Measurements from ENCODE around the gene ATP10A. TPM values are rescaled to one million over a fixed set of nuclear protein-coding genes. Genes with fewer than 3 reads are reported as not detected.

The ATP10A gene
- total RNA-seq, 4 donors from 2014 or later, result 8.4 to 19.3 (median 16.5) TPM

DNA sequence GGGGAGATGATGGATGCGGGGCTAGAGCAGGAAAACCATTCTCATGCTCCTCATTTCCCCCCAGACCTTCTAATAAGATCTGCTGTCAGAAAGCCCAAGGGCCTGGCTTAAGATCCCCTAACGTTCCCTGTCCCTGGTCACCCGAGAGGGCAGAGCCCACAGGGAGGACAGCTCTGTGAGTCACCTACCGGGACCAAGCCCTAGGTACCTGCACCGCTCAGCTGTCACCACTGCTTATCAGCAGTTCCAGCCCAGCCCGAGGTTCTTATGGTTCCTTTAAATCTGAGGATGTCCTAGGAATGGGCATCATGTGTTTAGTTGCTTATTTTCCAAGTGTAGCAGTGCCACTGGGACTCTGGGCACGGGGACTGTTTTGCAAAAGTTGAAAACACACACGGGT, 53.0 kb downstream of the ATP10A start:
- TF ChIP-seq, protein P1, sequence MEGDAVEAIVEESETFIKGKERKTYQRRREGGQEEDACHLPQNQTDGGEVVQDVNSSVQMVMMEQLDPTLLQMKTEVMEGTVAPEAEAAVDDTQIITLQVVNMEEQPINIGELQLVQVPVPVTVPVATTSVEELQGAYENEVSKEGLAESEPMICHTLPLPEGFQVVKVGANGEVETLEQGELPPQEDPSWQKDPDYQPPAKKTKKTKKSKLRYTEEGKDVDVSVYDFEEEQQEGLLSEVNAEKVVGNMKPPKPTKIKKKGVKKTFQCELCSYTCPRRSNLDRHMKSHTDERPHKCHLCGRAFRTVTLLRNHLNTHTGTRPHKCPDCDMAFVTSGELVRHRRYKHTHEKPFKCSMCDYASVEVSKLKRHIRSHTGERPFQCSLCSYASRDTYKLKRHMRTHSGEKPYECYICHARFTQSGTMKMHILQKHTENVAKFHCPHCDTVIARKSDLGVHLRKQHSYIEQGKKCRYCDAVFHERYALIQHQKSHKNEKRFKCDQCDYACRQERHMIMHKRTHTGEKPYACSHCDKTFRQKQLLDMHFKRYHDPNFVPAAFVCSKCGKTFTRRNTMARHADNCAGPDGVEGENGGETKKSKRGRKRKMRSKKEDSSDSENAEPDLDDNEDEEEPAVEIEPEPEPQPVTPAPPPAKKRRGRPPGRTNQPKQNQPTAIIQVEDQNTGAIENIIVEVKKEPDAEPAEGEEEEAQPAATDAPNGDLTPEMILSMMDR (IDR thresholded peaks at IDR 0.05), result no peak
- no peak for ATAC-seq (ENCODE audit: low FRiP score)
- DNase-seq (ENCODE audit: low spot score), result no peak

DNA sequence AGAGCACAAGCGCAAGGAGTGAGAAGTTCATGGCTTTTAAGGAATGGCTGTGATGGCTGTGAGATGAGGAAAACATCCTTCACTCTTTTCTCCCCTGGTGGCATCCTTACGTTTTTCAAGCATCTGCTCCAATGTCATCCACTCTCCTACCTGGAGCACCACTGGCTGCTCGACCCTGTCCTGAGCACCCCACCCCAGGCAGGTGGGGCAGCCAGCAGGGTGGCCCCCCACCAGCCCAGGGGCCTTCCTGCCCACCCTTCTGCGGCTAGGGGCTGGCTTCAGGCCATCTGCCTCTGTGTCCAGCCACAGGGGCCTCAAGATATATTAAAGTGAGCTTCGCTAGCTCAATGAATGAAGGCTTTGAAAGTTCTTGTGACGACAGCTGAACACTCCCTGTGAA, 56.1 kb downstream of the ATP10A start:
- no peak for ATAC-seq (ENCODE audit: low FRiP score)
- DNase-seq (ENCODE audit: low spot score), result no peak
- TF ChIP-seq, protein P1 (IDR thresholded peaks at IDR 0.05), result no peak

DNA sequence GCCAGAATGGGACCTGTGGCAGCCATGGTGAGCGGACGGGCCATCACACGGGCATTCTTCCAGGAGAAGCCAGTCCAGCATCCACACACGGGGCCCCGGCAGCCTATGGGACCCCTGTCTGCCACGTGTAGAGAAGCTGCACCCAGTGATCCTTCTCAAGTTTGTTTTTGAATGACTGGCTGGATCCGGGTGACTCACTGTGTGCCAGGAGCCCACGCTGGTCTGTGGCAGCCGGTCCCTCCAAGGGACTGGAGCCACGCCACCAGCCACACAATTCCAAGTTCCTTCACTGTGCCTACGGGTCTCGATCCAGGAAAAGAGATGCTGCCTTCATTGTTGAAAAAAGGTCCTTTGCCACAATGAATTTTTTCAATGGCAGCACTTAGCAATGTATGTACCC, 58.1 kb downstream of the ATP10A start:
- TF ChIP-seq, protein P1 (IDR thresholded peaks at IDR 0.05), result no peak
- ATAC-seq (ENCODE audit: low FRiP score) (no peak), DNase-seq (ENCODE audit: low spot score) (no peak)

DNA sequence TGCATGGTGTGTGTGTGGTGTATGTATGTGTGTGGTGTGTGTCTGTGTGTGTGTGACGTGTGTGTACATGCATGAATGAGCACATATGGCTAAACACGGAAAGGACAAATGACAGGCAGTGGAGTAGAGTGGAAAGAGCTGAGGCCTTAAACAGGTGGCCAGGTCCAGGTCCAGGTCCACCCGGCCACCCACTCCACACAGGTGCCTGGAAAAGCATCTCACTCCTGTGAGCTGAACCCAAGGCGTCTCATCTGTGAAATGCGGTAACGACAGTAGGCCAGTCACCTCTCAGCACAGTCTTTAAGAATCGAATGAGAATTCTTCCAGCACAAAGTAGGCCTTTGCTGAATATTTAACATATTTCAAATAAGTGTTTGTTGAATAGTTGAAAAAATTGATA, 58.7 kb downstream of the ATP10A start:
- DNase-seq (ENCODE audit: low spot score) (no peak), ATAC-seq (ENCODE audit: low FRiP score) (no peak)
- TF ChIP-seq, protein P1 (IDR thresholded peaks at IDR 0.05), result no peak

DNA sequence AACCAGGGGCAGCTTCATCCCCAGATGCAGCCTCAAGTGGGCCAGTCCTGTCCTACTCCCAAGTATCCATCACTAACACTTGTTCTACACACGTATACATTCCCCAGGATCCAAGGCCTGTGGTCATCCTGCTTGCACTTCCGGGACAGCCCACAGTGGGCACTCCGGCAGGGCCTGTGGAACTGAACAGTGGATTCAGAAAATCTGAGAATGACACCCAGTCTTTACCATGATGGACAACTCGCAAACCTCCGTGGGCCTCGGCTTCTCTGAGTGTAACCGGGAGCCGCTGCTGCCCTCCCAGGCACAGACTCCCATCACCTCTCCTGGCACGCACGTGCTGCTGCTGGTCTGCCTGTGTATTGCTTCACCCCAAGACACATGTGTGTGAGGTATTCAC, 59.6 kb downstream of the ATP10A start:
- DNase-seq (ENCODE audit: low spot score), result no peak
- no peak for ATAC-seq (ENCODE audit: low FRiP score)
- TF ChIP-seq, protein P1 (IDR thresholded peaks at IDR 0.05), result no peak

DNA sequence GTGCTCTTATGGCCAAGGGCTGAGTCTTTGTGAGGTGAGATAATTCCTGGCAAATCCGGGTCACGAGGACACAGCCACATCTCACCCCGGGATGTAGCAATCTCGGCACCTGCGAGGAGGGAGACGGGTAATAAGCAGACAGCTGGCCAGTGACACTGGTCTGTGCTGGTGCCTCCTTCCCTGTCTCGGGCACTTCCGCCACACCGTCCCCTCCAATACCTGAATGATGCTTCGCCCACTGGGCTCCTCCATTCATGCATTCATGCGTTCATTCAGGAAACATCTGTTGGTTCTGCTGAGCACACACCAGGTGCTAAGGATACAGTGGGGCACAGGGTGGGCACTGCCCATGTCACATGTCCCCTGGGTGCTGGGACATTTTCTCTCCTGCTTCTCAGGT, 60.1 kb downstream of the ATP10A start:
- ATAC-seq (ENCODE audit: low FRiP score) (no peak), DNase-seq (ENCODE audit: low spot score) (no peak)
- TF ChIP-seq, protein P1 (IDR thresholded peaks at IDR 0.05), result no peak

DNA sequence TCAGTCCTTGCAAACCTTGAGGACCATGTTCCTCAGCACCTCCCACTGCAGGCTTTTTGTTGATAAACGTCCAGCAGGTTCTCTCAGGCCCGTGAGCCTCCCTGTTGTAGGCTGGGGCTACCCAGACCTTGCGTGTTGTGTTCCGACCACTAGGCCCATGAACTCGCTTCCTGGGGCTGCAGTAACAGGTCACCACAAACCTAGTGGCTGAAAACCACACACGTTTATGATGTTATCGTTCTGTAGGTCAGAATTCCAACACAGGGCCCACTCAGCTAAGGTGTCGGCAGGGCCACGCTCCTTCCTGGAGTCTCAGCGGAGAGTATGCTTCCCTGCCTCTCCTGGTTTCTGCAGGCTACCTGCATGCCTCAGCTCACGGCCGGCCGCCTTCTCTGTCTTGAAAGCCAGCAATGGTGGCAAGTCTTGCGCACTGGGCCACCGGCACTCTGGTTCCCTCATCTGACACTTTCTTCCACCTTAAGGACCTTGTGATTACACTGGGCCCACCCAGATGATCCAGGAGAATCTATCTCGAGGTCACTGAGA, 60.8 kb downstream of the ATP10A start:
- TF ChIP-seq, protein P1 (IDR thresholded peaks at IDR 0.05), result no peak
- ATAC-seq (ENCODE audit: low FRiP score), result no peak
- no peak for DNase-seq (ENCODE audit: low spot score)
